Measurements from ENCODE around the gene CXXC1.
"Not testable (repeated sequence)": the region's sequence is repeated elsewhere in the genome, so short reads cannot be mapped to it uniquely, and the experiment has no call there.

The CXXC1 gene

DNA sequence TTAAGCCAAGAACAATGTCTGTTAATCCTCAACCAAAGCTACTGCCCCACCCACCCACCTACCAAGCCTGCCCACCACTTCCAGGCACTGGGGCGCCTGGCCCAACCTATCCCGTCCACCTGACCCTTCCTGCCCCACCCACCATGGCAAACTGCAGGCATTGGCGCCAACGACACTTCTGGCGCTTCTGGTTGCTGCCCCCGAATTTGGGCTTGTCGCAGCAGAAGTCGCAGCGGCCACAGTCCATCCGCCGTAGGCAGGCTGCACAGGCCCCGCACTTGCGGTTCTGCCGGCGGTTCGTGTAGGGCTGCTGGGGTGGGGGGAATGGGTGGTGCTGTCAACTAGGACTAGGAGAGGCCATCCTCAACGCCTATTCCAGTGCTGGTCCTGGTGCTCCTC lies 13.4 kb downstream of the CXXC1 start:
- DNase-seq: no peak

DNA sequence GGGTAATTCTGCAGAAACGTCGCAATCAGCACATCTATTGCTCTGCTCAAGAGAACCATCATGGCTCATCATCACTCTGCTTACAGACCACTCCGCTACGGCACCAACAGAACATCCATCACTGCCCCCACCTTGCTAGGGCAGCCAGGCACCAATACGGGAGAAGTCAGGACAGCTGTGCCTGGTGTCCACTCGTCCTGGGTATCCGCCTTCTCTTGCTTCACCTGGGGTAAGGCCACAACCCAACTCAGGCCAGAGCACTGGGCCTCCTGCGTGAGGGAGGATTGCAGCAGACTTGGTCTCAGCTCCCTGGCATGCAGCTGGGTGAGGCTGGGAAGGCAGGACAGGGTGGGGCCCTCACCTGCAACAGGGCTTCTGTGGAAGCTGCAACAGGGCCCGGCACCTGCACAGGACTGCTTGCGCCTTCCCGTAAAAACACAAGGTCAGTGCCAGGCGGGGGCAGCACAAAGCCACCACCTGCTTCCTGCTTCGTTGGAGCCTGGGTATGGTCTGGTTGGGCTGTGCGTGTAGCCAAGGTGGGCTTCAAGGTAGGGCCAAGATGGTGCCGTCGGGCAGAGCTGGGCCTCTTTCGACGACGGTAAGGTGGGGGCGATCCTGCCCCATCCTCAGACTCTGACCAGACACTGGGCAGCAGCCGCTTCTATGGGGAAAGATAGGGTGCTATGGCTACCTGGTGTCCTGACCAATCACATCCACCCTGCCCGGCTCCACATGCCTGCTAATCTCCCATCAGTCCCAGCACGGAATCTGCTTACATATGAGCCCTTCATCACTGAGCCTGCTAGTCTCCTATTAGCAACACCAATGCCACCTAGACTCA lies 14.1 kb downstream of the CXXC1 start:
- DNase-seq: no peak

DNA sequence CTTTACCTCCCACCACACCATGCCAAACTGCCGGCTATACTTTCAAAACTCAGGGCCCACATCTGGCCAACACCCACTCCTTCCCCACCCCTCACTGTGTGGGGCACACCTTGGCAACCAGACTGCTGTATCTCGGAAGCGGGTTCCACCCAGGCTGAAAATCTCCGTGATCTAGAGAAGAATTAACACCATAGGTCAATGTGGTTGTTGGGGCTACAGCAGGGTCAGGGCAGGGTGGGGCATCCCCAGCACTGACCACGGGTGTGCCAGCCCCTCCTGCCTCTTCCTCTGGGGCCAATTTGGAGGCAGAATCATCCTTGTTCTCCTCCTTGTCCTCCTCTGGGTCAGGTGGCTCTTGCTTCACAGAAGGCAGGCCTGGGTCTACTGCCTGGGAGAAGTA lies 14.9 kb downstream of the CXXC1 start:
- no peak for DNase-seq

DNA sequence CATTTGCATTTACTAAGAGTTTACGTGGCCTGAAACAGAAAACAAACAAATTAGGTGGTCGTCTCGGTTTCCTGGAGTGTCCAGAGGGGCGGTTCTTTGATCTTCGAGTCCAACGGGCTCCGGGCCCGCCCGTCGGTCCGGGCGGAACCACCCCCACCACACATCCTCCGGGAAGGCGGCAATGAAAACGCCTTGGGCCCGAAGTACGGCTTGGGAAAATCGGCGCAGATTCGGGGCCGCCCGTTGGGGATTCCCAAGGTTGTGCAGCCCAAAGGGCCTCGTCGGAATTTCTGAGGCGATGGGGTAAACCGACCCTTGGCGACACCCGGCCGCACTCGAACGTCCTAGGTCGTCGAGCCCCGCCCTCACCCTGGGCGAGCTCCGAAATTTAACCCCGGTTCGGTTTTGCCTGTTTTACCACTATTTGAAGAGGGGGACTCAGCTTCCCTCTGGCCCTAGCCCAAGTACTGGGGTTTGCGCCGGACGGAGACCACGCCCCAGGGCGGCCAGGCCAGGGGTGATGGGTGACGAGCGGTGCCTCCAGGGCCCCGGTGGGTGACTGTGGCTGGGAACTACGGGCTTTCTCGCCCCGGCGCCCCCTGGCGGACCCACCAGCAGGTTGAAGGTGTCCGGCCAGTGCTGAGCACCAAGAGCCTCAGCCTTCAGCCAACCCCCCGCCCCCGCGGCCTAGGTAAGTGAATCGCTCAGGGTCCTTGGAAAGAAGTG lies 19.3 kb downstream of the CXXC1 start:
- no peak for DNase-seq

DNA sequence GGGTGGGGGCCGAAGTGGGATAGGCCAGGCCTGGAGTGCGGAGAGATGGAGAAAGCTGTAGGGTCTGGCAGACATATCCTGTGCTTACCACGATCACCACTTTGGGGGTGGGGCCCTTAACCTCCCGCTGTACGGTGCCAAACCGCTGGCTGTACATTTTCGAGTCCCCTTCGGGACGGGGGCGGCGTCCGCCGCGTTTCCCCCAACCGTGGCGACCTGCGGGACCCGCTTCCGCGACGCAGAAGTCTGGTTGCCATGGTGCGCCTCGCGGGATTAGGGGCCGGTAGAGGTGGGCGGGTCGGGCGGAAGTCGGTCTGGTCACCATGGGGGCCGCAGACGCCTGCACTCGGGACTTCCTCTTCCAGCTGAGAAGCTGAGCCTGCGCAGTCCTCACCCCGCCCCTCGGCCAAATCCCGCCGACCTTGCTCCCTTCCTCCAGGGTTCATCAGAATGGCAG lies 21.2 kb downstream of the CXXC1 start, which contains the start of gene CFAP53:
Gene CFAP53, minus strand, starts transcription at position 248 of the 457 bp plus-strand sequence. Its CDS starts 91 bp downstream, at position 157.
- peak; percentile 6 to 49 for DNase-seq

DNA sequence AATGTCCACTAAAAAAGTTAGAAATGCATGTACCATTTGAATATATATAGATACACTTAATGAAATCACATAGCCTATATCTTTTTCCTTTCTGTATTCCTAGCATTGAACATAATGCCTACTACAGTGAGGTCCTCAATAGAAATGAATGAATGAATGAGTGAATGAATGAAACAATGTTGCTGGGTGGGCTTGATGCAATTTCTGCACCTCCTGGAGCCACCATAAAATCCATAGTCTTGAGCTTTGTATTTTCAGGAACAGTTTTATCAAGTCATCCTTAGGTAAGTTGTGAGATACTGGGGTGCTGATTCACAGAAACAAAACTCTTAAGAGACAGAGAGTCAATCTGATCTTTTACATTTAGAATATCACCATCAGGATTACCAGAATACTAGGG lies 24.5 kb downstream of the CXXC1 start:
- DNase-seq: no peak

DNA sequence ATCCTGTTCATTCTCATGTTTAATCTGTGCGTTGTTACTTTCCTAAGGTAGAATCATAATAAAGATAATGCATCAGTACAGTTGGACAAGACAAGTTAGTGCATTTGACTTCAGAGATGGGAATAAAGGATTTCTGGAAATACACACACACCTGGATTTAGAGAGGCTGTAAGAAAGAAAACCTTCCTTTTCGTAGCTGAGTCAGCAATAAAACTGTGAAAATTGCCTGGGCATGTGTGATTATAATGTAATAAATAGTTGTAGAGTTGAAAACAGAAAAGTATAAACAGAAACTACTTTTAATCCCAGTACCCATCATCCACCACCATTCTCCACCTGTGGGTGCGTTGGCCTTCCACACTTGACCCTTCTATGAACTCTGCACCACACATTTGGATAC lies 36.6 kb downstream of the CXXC1 start:
- DNase-seq: no peak

DNA sequence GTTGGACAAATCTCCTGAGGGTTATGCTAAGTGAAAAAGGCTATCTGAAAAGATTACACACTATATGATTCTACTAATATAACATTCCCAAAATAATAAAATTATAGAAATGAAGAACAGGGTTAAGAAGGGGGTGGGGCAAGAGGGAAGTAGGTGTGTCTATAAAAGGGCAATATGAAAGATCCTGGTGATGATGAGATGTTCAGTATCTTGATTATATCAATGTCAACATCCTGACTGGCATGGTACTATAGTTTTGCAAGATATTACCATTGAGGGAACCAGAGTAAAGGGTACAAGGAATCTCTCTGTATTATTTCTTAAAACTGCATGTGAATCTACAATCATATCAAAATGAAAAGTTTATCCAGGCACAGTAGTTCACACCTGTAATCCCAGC lies 37.9 kb downstream of the CXXC1 start:
- DNase-seq: no peak

DNA sequence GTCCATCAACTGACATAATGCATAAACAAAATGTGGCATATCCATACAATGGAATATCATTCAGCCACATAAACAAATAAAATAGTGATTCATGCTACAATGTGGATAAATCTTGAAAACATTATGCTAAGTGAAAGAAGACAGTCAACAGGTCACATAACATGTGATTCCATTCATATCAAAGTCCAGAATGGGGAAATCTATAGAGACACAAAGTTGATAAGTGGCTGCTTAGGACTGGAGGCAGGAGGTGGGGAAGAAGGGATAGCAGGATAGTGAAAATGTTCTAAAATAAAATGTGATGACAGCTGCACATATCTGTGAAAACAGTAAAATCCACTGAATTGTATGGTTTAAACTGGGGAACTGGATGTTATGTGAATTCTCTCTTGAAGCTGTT lies 39.9 kb downstream of the CXXC1 start:
- DNase-seq: no peak

DNA sequence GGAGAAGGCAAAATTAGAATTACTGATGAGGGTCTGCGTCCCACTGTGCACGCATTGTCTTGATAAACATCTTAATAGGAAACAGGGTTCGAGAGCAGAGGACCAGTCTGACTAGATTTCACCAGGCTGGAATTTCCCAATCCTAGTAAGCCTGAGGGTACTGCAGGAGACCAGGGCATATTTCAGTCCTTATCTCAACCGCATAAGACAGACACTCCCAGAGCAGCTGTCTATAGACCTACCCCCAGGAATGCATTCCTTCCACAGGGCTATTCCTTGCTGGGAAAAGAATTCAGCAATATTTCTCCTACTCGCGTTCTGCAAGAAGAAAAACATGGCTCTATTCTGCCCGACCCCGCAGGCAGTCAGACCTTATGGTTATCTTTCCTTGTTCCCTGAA lies 45.7 kb downstream of the CXXC1 start:
- DNase-seq: not testable (repeated sequence)

DNA sequence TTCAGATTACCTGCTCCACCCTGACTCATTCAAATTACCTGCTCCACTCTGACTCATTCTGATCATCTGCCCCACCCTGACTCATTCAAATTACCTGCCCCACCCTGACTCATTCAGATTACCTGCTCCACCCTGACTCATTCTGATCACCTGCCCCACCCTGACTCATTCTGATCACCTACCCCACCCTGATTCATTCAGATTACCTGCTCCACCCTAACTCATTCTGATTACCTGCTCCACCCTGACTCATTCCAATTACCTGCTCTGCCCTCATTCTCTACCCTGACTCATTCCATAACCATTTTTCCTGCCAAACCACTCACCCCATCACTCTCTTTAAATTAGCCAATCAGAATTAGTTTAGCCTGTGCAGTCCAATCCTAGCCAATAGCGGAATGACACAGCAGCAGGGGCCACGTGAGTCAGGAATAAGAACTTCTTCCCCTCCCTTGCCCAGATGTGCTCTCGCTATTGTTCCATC lies 47.4 kb downstream of the CXXC1 start:
- no peak for DNase-seq

DNA sequence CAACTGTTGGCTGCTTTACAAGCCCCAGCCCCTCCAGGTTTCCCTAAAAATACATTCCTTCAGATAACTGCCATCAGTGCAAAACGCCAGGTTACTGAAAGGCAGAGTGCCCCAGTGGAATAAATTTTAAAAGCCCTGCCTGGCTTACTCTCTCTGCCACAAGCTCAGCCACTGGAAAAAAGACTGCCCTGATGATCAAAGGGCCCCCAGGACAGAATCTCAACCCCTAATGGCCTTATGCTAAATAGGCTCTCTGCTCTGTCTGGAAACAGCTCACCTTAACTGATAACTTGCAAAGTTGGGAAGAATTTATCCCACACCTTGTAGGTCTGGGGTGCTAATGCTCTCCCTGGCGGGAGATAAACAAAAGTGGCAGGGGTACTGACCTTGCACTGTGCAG lies 55.1 kb downstream of the CXXC1 start:
- DNase-seq: no peak
